Right lobe of liver (tissue), 6 donors: ENCODE data around the gene GATAD2B. TPM values are rescaled to one million over a fixed set of nuclear protein-coding genes. Genes with fewer than 3 reads are reported as not detected.
A peak's percentile ranks its signal among the peaks of the same experiment; 100 is the strongest.

ENCODE experiments used
- ATAC-seq, 4 donors: fragments of 200-7000 bp; cut with Tn5 transposase; one replicate each; pipeline ENCODE4 v1.9.1; 2020; ENCODE audit warnings: mild to moderate bottlenecking in 4 of 4, moderate library complexity in 4 of 4
- DNase-seq, 3 donors: peaks; one replicate each; pipeline ENCODE4 v3.0.0-alpha.2; 2020
- H3K27ac ChIP-seq, 3 donors: fragments of 200-600 bp; one replicate each; pipeline ENCODE4 v1.8.0; 2022
- H3K27me3 ChIP-seq, 2 donors: fragments of 200-600 bp; one replicate each; pipeline ENCODE4 v1.8.0; 2022
- H3K36me3 ChIP-seq, 4 donors: fragments of 200-600 bp; sonication (generic) in 1 of 4; one replicate each; pipeline versions ENCODE4 v1.5.1 to v1.8.0; 2017 to 2022; ENCODE audit warnings: control low read depth in 1 of 4
- H3K4me1 ChIP-seq, 4 donors: fragments of 200-600 bp; sonication (generic) in 1 of 4; one replicate each; pipeline versions ENCODE4 v1.5.1 to v1.8.0; 2017 to 2022; ENCODE audit warnings: control low read depth in 1 of 4
- H3K4me3 ChIP-seq, 3 donors: fragments of 200-600 bp; one replicate each; pipeline ENCODE4 v1.8.0; 2022
- H3K9me3 ChIP-seq, 4 donors: fragments of 200-600 bp; sonication (generic) in 1 of 4; one replicate each; pipeline versions ENCODE4 v1.5.1 to v1.8.0; 2017 to 2022; ENCODE audit warnings: control low read depth in 1 of 4
- POLR2A ChIP-seq: fragments of 450-650 bp; IDR thresholded peaks from one replicate; pipeline ENCODE4 v1.6.1; 2017; ENCODE audit warnings: antibody characterized with exemption, mild to moderate bottlenecking
- WGBS: methylation state at CpG from one replicate; pipeline ENCODE4 v1.1.6; 2018; ENCODE audit warnings: low coverage, low lambda C conversion rate; ENCODE audit not compliant: insufficient coverage; ENCODE audit errors: missing lambda C conversion rate; 5-methylcytosine and 5-hydroxymethylcytosine counted together
- intact Hi-C, 2 donors: fragments of 100-400 bp; cut with DNase I; formaldehyde crosslinking; loops; one replicate each; pipeline versions ENCODE4 v1.11.2 to v1.14.1; 2022
- total RNA-seq, 6 experiments: library from RNA; depleted of rRNA in 2 of 6; stranded (reverse); fragments of >200 nt in 2 of 6; fragmentation: NEBNext Ultra II Directional in 3 of 6; extraction: Animal tissue kit (Norgen Biotek cat#: 25700) in 3 of 6; gene quantifications; one replicate each; pipeline versions ENCODE4 v1.1.0 to v1.2.4, GENCODE V29; 2016 to 2023
- TF ChIP-seq, protein P1 (sequence below), 4 donors: fragments of 200-600 bp in 3 of 4; fragments of 450-650 bp in 1 of 4; IDR thresholded peaks; one replicate each; pipeline versions ENCODE4 v1.5.1 to v1.8.0; 2016 to 2022; ENCODE audit warnings: antibody characterized with exemption in 4 of 4, mild to moderate bottlenecking in 2 of 4
- donor health status: DM: no; HTN: yes; CAD: no.
- donor health status: DM: no; HTN: no; CAD: no.
- donor health status: DM: no; HTN: no; CAD: no.
- donor health status: DM: no; HTN: yes; CAD: no.
- donor health status: DM: no; HTN: yes; CAD: no.

Gene GATAD2B
- total RNA-seq, 6 experiments from 2014 or later = 9.8 to 20.3 (median 16.8) TPM

DNA sequence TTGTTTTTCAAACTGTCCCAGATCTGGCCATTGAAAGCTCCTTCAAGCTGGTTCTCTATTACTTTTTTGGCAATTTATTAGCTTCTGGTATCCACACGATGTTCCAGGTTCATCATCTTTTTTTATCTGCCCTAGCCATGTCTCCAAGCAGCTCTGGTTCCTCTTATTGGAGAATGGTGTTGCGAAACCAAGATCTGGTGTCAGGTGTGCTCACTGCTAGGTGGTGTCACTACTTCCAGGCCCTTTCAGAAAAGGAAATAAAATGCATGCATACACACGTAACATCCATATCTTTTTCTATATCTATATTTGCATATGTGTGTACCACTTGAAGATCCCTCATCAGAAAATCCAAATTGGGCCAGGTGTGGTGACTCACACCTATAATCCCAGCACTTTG is 53.3 kb downstream of the GATAD2B start:
- TF ChIP-seq, protein P1, sequence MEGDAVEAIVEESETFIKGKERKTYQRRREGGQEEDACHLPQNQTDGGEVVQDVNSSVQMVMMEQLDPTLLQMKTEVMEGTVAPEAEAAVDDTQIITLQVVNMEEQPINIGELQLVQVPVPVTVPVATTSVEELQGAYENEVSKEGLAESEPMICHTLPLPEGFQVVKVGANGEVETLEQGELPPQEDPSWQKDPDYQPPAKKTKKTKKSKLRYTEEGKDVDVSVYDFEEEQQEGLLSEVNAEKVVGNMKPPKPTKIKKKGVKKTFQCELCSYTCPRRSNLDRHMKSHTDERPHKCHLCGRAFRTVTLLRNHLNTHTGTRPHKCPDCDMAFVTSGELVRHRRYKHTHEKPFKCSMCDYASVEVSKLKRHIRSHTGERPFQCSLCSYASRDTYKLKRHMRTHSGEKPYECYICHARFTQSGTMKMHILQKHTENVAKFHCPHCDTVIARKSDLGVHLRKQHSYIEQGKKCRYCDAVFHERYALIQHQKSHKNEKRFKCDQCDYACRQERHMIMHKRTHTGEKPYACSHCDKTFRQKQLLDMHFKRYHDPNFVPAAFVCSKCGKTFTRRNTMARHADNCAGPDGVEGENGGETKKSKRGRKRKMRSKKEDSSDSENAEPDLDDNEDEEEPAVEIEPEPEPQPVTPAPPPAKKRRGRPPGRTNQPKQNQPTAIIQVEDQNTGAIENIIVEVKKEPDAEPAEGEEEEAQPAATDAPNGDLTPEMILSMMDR (IDR thresholded peaks at IDR 0.05) = no peak
- TF ChIP-seq POLR2A = no peak
- Histone ChIP-seq H3K4me1 (peaks cover 0 to 15% (median 0%) of the 10 kb centered on the region in 4 donors), H3K36me3 (no peaks in the 10 kb centered on the region), H3K27me3 (no peaks in the 10 kb centered on the region), H3K4me3 (no peak overlapping the region), H3K9me3 (no peaks in the 10 kb centered on the region), H3K27ac (no peak overlapping the region)
- DNase-seq (peak in 1 of 3 donors; percentile 21), ATAC-seq (no peak)
- intact Hi-C loops = no loop called here
- 86% methylated on average over 3 of the region's 3 CpGs for WGBS

DNA sequence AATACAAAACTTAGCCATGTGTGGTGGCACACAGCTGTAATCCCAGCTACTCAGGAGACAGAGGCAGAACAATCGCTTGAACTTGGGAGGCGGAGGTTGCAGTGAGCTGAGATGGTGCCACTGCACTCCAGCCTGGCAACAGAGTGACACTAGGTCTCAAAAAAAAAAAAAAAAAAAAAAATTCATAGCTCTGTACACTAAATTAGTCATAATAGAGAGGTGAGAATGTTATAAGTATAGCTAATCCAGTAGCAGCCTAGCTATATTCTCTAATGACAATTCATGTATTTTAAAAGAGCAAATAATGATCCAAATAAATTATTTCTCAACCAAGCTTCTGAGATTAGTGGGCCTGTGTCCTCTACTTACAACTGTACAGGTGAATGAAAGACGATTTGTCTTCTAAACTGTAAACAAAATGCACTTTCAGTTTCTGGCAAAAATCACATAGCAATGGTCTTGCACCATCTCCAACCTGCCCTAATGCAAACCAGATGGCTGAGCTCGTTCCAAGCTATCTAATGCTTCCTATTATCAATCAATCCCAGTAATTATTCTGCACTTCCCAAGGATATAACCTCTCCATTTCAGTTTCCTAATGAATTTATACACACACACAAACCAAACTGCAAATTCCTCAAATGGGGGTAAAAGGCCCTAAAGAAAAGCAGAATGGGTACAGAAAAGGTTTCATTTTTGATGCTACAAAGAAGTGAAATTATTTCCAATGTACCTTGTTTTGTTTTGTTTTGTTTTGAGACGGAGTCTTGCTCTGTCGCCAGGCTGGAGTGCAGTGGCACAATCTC is 56.5 kb downstream of the GATAD2B start:
- Histone ChIP-seq H3K4me3 (no peak overlapping the region), H3K4me1 (peaks cover 0 to 15% (median 0%) of the 10 kb centered on the region in 4 donors), H3K9me3 (no peaks in the 10 kb centered on the region), H3K27ac (peak overlapping the region in 2 of 3 donors; percentile 46 to 54), H3K36me3 (no peaks in the 10 kb centered on the region), H3K27me3 (no peaks in the 10 kb centered on the region)
- DNase-seq = peak in 1 of 3 donors; percentile 25
- TF ChIP-seq, protein P1 (IDR thresholded peaks at IDR 0.05) = no peak
- TF ChIP-seq POLR2A = no peak
- intact Hi-C loops = no loop called here
- WGBS = 40% methylated on average over 6 of the region's 6 CpGs
- ATAC-seq = peak; percentile 85 to 95 (median 90)

DNA sequence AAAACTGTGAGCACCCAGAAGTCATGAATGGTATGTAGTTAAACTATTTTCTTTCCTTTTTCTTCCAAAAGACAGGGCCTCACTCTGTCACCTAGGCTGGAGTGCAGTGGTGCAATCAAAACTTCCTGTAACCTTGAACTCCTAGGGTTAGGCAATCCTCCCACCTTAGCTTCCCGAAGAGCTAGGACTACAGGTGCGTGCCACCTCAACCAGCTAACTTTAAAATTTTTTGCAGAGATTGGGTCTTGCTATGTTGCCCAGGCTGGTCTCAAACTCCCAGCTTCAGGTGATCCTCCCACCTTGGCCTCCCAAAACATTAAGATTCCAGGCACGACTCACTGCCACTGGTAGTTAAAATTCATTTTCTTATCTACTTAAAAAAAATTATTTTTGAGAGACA is 62.5 kb downstream of the GATAD2B start:
- Histone ChIP-seq H3K4me3 (no peak overlapping the region), H3K4me1 (no peaks in the 10 kb centered on the region), H3K27me3 (no peaks in the 10 kb centered on the region), H3K36me3 (no peaks in the 10 kb centered on the region), H3K27ac (no peak overlapping the region), H3K9me3 (no peaks in the 10 kb centered on the region)
- 58% methylated on average over 3 of the region's 3 CpGs for WGBS
- TF ChIP-seq POLR2A = no peak
- TF ChIP-seq, protein P1 (IDR thresholded peaks at IDR 0.05) = no peak
- intact Hi-C loops = no loop called here
- peak in 1 of 3 donors; percentile 17 for DNase-seq
- peak; percentile 44 to 71 (median 62) for ATAC-seq

DNA sequence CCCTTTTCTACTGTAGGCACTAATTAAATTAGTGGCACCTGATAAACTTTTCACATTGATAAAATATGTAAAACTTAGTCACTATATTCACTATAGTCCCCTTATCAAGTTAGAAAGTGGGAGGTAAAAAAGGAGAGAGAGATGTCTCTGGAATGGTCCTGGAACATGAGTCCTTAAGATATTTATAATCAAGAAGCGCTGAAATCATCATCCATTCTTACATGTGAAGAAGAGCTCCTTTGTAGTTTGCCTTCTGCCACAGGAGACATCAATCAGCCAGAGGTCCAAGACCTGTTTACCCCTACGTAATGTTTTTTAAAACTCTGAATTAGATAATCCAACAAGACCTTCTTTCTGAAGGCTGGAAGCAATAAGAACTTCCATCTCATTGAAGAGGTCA is 65.3 kb downstream of the GATAD2B start:
- ATAC-seq = no peak
- 93% methylated on average over 2 of the region's 2 CpGs for WGBS

More for the DNA sequence above, 65.3 kb downstream of the GATAD2B start:
- Histone ChIP-seq H3K4me3 (no peak overlapping the region), H3K4me1 (no peaks in the 10 kb centered on the region), H3K27ac (no peak overlapping the region), H3K27me3 (no peaks in the 10 kb centered on the region), H3K36me3 (peaks cover 0 to 4% (median 0%) of the 10 kb centered on the region in 4 donors), H3K9me3 (no peaks in the 10 kb centered on the region)
- intact Hi-C loops = no loop called here
- no peak for DNase-seq
- no peak for TF ChIP-seq POLR2A
- TF ChIP-seq, protein P1 (IDR thresholded peaks at IDR 0.05) = no peak
